ENCODE measurements around the gene GREB1. TPM values are rescaled to one million over a fixed set of nuclear protein-coding genes. Genes with fewer than 3 reads are reported as not detected.

GREB1 gene
- polyA plus RNA-seq, 1 experiment = 0.12 TPM

DNA sequence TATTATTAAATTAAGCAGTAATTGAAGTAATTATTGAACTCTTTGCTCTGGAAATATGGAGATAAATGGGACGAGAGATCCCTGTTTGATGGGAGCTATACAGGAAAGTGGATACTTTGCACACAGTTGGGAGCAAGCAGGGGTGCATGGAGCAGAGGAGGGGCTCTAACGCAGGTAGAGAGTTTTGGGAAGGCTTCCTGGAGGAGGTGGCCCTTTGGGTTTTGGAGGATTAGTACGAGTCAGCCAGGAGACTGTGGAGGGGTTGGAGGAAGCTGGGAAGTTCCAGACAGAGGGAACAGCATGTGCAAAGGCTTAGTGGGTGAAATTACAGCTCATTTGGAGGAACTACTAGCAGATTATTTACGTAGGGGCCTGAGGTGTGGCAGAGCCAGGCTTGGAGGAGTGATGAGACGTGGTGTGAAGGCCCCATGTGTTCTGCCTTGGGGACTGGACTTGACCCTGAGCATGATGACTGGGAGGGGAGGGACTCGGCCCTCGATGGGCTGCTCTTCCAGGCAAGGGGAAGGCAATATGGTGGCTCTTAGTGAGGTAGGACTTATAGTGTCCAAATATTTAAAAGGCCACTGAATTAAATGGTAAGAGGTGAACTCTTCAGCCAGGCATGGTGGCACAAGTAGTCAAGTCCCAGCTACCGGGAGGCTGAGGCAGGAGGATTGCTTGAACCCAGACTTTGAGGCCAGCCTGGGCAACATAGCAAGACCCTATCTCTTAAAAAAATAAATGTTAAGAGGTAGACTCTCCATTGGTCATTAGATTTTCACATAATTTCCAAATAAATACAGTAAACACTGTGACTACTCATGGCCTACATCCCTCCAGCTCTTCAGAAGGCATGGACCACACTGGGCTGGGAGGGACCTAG, 30.2 kb downstream of the GREB1 start:
- no peak for DNase-seq (ENCODE audit: low read depth, low spot score)
- H3K27me3 ChIP-seq (ENCODE audit: control insufficient read depth, insufficient read depth, low read length) = peaks cover 15% of the 10 kb centered on the region
- TF ChIP-seq, protein P1, sequence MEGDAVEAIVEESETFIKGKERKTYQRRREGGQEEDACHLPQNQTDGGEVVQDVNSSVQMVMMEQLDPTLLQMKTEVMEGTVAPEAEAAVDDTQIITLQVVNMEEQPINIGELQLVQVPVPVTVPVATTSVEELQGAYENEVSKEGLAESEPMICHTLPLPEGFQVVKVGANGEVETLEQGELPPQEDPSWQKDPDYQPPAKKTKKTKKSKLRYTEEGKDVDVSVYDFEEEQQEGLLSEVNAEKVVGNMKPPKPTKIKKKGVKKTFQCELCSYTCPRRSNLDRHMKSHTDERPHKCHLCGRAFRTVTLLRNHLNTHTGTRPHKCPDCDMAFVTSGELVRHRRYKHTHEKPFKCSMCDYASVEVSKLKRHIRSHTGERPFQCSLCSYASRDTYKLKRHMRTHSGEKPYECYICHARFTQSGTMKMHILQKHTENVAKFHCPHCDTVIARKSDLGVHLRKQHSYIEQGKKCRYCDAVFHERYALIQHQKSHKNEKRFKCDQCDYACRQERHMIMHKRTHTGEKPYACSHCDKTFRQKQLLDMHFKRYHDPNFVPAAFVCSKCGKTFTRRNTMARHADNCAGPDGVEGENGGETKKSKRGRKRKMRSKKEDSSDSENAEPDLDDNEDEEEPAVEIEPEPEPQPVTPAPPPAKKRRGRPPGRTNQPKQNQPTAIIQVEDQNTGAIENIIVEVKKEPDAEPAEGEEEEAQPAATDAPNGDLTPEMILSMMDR (IDR thresholded peaks at IDR 0.05; ENCODE audit: low read depth, low read length) = no peak
- no peaks in the 10 kb centered on the region for H3K9me3 ChIP-seq (ENCODE audit: control insufficient read depth, insufficient read depth, low read length)
- H3K4me3 ChIP-seq (ENCODE audit: low read depth, low read length) = no peak overlapping the region
- ChIA-PET CTCF (interaction anchor here (0.7 kb wide), 1 partner anchor 221 kb away, joined by 3 read pairs; no protein-coding TSS in a partner anchor), POLR2A (no interaction called here)
- no peak overlapping the region for H3K27ac ChIP-seq (ENCODE audit: low read depth, low read length)

DNA sequence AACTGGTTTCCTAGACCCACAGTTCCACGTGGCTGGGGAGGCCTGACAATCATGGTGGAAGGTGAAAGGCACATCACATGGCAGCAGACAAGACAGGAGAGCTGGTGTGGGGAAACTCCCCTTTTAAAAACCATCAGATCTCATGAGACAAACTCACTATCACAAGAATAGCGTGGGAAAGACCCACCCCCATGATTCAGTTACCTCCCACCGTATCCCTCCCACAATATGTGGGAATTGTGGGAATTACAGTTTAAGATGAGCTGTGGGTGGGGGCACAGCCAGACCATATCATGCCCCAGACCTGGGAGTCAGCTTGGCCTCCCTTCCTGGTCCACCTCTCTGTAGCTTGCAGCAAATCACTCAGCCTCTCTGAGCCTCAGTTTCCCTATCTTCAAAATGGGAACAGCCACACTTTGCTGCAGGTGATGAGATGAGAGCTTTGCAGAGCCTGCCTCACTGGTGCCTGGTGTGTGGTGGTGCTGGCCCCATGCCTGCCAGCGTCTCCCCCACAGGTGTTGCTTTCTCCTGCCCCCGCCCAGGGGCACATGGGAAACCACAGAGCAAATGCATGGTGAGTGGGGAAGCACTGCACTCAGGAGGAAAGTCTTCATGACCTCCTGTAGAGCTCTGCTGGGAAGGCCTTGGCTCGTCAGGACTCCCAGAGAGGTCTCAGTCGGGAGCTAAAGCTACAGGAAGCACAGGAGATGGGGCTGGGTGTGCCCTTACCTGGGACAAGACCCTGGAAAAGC, 31.1 kb downstream of the GREB1 start:
- Histone ChIP-seq H3K9me3 (ENCODE audit: control insufficient read depth, insufficient read depth, low read length) (no peaks in the 10 kb centered on the region), H3K4me3 (ENCODE audit: low read depth, low read length) (no peak overlapping the region), H3K27ac (ENCODE audit: low read depth, low read length) (no peak overlapping the region), H3K27me3 (ENCODE audit: control insufficient read depth, insufficient read depth, low read length) (peaks cover 8% of the 10 kb centered on the region)
- TF ChIP-seq, protein P1 (IDR thresholded peaks at IDR 0.05; ENCODE audit: low read depth, low read length) = no peak
- no peak for DNase-seq (ENCODE audit: low read depth, low spot score)
- ChIA-PET POLR2A (no interaction called here), CTCF (interaction anchor here (1.0 kb wide), 1 partner anchor 18 kb away, joined by 4 read pairs; no protein-coding TSS in a partner anchor)

DNA sequence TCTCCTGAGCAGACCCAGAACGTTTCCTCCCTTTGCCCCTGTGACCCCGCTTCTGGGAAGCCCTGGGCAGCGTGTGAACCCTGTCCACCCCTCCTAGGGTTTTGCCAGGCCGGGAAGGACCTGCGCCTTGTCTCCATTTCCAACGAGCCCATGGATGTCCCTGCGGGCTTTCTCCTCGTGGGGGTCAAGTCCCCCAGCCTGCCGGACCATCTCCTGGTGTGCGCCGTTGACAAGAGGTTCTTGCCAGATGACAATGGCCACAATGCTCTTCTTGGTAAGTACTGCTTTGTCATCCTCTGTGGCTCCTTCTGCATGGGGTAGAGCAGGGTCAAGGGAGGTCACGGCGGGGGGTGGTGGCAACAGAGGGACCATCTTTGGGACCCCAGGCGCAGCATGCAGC, 32.5 kb downstream of the GREB1 start:
- DNase-seq (ENCODE audit: low read depth, low spot score) = no peak
- TF ChIP-seq, protein P1 (IDR thresholded peaks at IDR 0.05; ENCODE audit: low read depth, low read length) = no peak
- H3K27ac ChIP-seq (ENCODE audit: low read depth, low read length) = no peak overlapping the region
- no peak overlapping the region for H3K4me3 ChIP-seq (ENCODE audit: low read depth, low read length)
- POLR2A ChIA-PET = no interaction called here
- CTCF ChIA-PET = interaction anchor here (0.6 to 1.0 kb wide), 2 partner anchors 16 to 87 kb away, joined by 4 read pairs; no protein-coding TSS in a partner anchor
- no peaks in the 10 kb centered on the region for H3K9me3 ChIP-seq (ENCODE audit: control insufficient read depth, insufficient read depth, low read length)
- peaks cover 5% of the 10 kb centered on the region for H3K27me3 ChIP-seq (ENCODE audit: control insufficient read depth, insufficient read depth, low read length)

DNA sequence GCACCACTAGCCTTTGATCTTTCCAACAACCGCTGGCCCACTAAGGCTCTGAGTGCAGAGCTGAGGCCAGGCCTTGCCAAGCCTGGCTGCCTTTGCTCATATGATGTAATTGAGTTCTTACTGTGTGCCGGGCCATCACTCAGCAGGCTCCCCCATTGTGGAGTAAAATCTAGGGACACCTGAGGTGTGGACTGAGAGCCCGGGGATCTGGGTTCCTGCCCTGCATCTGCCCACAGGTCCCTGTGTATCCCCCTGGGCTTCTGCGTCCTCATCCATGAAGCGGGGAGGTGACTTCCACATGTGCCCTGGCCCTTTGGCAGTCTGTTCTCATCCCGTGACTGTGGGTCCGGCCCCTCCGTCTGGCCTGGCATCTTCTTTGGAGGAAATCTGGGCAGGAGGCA, 33.8 kb downstream of the GREB1 start:
- Histone ChIP-seq H3K4me3 (ENCODE audit: low read depth, low read length) (no peak overlapping the region), H3K9me3 (ENCODE audit: control insufficient read depth, insufficient read depth, low read length) (no peaks in the 10 kb centered on the region), H3K27me3 (ENCODE audit: control insufficient read depth, insufficient read depth, low read length) (peaks cover 12% of the 10 kb centered on the region), H3K27ac (ENCODE audit: low read depth, low read length) (no peak overlapping the region)
- DNase-seq (ENCODE audit: low read depth, low spot score) = no peak
- ChIA-PET CTCF (no interaction called here), POLR2A (no interaction called here)
- TF ChIP-seq, protein P1 (IDR thresholded peaks at IDR 0.05; ENCODE audit: low read depth, low read length) = no peak

DNA sequence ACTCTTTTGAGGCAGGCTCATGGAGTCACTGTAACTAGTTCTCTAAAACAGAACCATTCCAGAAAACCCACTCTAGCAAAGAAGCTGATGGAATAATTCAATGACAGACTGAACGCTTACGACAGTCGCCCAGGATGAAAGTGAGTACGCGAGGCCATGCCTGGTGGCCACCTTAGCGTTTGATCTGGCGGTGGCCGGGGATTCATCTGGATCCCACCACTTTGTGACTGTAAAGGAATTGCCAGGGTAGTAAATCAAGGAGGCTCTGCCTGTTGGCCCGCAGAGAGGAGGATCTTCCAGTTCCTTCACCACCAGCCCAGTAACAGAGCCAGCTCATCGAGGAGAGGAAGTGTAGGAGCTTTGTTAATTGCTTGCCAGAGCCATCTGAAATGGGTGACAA, 34.6 kb downstream of the GREB1 start:
- Histone ChIP-seq H3K27me3 (ENCODE audit: control insufficient read depth, insufficient read depth, low read length) (peaks cover 13% of the 10 kb centered on the region), H3K27ac (ENCODE audit: low read depth, low read length) (no peak overlapping the region), H3K4me3 (ENCODE audit: low read depth, low read length) (no peak overlapping the region), H3K9me3 (ENCODE audit: control insufficient read depth, insufficient read depth, low read length) (no peaks in the 10 kb centered on the region)
- ChIA-PET CTCF (interaction anchor here (1.3 kb wide), 1 partner anchor 16 kb away, joined by 7 read pairs; no protein-coding TSS in a partner anchor), POLR2A (no interaction called here)
- DNase-seq (ENCODE audit: low read depth, low spot score) = no peak
- TF ChIP-seq, protein P1 (IDR thresholded peaks at IDR 0.05; ENCODE audit: low read depth, low read length) = no peak
